ENCODE data around the gene NLGN3.

- TF ChIP-seq, protein P1, sequence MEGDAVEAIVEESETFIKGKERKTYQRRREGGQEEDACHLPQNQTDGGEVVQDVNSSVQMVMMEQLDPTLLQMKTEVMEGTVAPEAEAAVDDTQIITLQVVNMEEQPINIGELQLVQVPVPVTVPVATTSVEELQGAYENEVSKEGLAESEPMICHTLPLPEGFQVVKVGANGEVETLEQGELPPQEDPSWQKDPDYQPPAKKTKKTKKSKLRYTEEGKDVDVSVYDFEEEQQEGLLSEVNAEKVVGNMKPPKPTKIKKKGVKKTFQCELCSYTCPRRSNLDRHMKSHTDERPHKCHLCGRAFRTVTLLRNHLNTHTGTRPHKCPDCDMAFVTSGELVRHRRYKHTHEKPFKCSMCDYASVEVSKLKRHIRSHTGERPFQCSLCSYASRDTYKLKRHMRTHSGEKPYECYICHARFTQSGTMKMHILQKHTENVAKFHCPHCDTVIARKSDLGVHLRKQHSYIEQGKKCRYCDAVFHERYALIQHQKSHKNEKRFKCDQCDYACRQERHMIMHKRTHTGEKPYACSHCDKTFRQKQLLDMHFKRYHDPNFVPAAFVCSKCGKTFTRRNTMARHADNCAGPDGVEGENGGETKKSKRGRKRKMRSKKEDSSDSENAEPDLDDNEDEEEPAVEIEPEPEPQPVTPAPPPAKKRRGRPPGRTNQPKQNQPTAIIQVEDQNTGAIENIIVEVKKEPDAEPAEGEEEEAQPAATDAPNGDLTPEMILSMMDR (IDR thresholded peaks at IDR 0.05; ENCODE audit: low read length) = no peak
- no peak for TF ChIP-seq EZH2phosphoT487 (IDR thresholded peaks at IDR 0.05; ENCODE audit: low read length)
Observed at GRCh38 chrX:71164071-71164470, 19.4 kb downstream of the NLGN3 start.

Data from MM.1S (cell line).